HepG2 (cell line): ENCODE results near the gene SLC7A10. TPM values are rescaled to one million over a fixed set of nuclear protein-coding genes. Genes with fewer than 3 reads are reported as not detected.

ENCODE experiments used
- ATAC-seq: fragments of 200-7000 bp; cut with Tn5 transposase; 3 replicates; pipeline ENCODE4 v1.9.1; 2020; ENCODE audit warnings: mild to moderate bottlenecking, moderate library complexity
- BruUV-seq: library from RNA; stranded (reverse); fragments of 400-500 nt; replicated peaks from 2 replicates; lab custom pipeline; 2021; lab: Mats Ljungman, UMichigan
- CTCF ChIA-PET: fragments of 300-600 bp; formaldehyde crosslinking; extraction: SDS; loops from one replicate; lab custom pipeline; 2021; ENCODE audit warnings: low total read pairs, inconsistent platforms, low intra/inter-chr PET ratio; lab: Yijun Ruan, JAX
- POLR2A ChIA-PET: fragments of 350-600 bp; sonication (Branson Sonifier 250); formaldehyde crosslinking; loops from one replicate; lab custom pipeline; 2020; ENCODE audit warnings: antibody characterized with exemption, inconsistent platforms; lab: Yijun Ruan, JAX
- DNase-seq: peaks from one replicate; pipeline ENCODE4 v3.0.0-alpha.2; 2015; ENCODE audit warnings: low spot score
- FAIRE-seq: peaks from 3 replicates; lab custom pipeline; 2011; peaks lifted over from hg19 to GRCh38; lab: Jason Lieb, UNC
- H2AFZ ChIP-seq: one replicate; pipeline ENCODE4 v1.6.1; 2011; ENCODE audit warnings: low read length, inconsistent platforms
- H3K27ac ChIP-seq: fragments of 300-600 bp; 3 replicates; pipeline ENCODE4 v1.8.0; 2011; ENCODE audit warnings: mixed run types, mild to moderate bottlenecking, mixed read lengths, low read length, inconsistent platforms; ENCODE audit not compliant: insufficient read depth; ENCODE audit errors: extremely low read length
- H3K27me3 ChIP-seq, 2 experiments: fragments of 200-600 bp in 1 of 2; 2 replicates in 1 of 2; 3 replicates in 1 of 2; pipeline versions ENCODE4 v1.6.0 to v1.8.0; 2011; ENCODE audit warnings: low read length in 2 of 2, mild to moderate bottlenecking in 2 of 2, moderate library complexity in 2 of 2, inconsistent platforms in 1 of 2; ENCODE audit not compliant: insufficient read depth in 2 of 2, control insufficient read depth in 1 of 2
- H3K36me3 ChIP-seq, 2 experiments: fragments of 200-600 bp in 1 of 2; replicated peaks in 1 of 2; 2 replicates in 1 of 2; 3 replicates in 1 of 2; pipeline versions ENCODE4 v1.5.1 to v1.8.0; 2011; ENCODE audit warnings: low read length in 2 of 2, inconsistent platforms in 1 of 2; ENCODE audit not compliant: insufficient read depth in 2 of 2, control insufficient read depth in 1 of 2
- H3K4me1 ChIP-seq: 2 replicates; pipeline ENCODE4 v1.5.1; 2012; ENCODE audit warnings: low read length, inconsistent platforms; ENCODE audit not compliant: insufficient read depth
- H3K4me2 ChIP-seq: 2 replicates; pipeline ENCODE4 v1.6.0; 2011; ENCODE audit warnings: low read depth, low read length, inconsistent platforms
- H3K4me3 ChIP-seq, 3 experiments: fragments of 200-600 bp in 1 of 3; sonication (generic), shearing (Covaris generic) in 1 of 3; replicated peaks in 1 of 3; 2 replicates each; pipeline ENCODE4 v1.5.1; 2011 to 2016; ENCODE audit warnings: low read length in 3 of 3, inconsistent platforms in 2 of 3, low read depth in 2 of 3, mild to moderate bottlenecking in 2 of 3, control low read depth in 1 of 3, mixed read lengths in 1 of 3; ENCODE audit not compliant: insufficient read depth in 1 of 3
- H3K79me2 ChIP-seq: one replicate; pipeline ENCODE4 v1.6.1; 2011; ENCODE audit warnings: low read length, inconsistent platforms; ENCODE audit not compliant: insufficient read depth
- H3K9ac ChIP-seq: 2 replicates; pipeline ENCODE4 v1.6.0; 2011; ENCODE audit warnings: mild to moderate bottlenecking, low read depth, low read length, inconsistent platforms; ENCODE audit not compliant: insufficient read depth
- H3K9me3 ChIP-seq: 2 replicates; pipeline ENCODE4 v1.5.1; 2012; ENCODE audit warnings: mild to moderate bottlenecking, low read length
- H4K20me1 ChIP-seq: 2 replicates; pipeline ENCODE4 v1.6.0; 2011; ENCODE audit warnings: inconsistent platforms, mild to moderate bottlenecking, low read length, moderate library complexity; ENCODE audit not compliant: insufficient read depth
- BRCA1 ChIP-seq: sonication (generic); formaldehyde crosslinking; IDR thresholded peaks from 2 replicates; pipeline ENCODE4 v1.4.0; 2020; ENCODE audit warnings: missing genetic modification reagents
- CHD2 ChIP-seq: IDR thresholded peaks from 2 replicates; pipeline ENCODE4 v1.6.1; 2011; ENCODE audit warnings: low read depth, low read length, improper control_type of control experiment
- MEIS1 ChIP-seq: sonication (generic); formaldehyde crosslinking; IDR thresholded peaks from 2 replicates; pipeline ENCODE4 v1.9.0; 2021; ENCODE audit warnings: mild to moderate bottlenecking, missing genetic modification reagents, moderate library complexity, borderline replicate concordance
- MTA1 ChIP-seq: sonication (generic); formaldehyde crosslinking; IDR thresholded peaks from 2 replicates; pipeline ENCODE4 v1.4.0; 2020; ENCODE audit warnings: missing genetic modification reagents, mild to moderate bottlenecking, borderline replicate concordance
- MYC ChIP-seq: sonication (generic); formaldehyde crosslinking; IDR thresholded peaks from 2 replicates; pipeline ENCODE4 v1.9.0; 2021; ENCODE audit warnings: missing genetic modification reagents, borderline replicate concordance
- SMC3 ChIP-seq: IDR thresholded peaks from 2 replicates; pipeline ENCODE4 v1.6.1; 2011; ENCODE audit warnings: low read length, improper control_type of control experiment
- SUZ12 ChIP-seq: fragments of 150-350 bp; IDR thresholded peaks from 2 replicates; pipeline ENCODE4 v1.6.1; 2014; ENCODE audit warnings: low read depth, low read length
- TARDBP ChIP-seq: sonication (generic); formaldehyde crosslinking; IDR thresholded peaks from 2 replicates; pipeline ENCODE4 v1.8.0; 2022; ENCODE audit warnings: mild to moderate bottlenecking, missing genetic modification reagents
- ZNF460 ChIP-seq: sonication (generic); formaldehyde crosslinking; IDR thresholded peaks from 2 replicates; pipeline ENCODE4 v1.5.1; 2020; ENCODE audit warnings: missing genetic modification reagents, mild to moderate bottlenecking, borderline replicate concordance
- ZNF543 ChIP-seq: sonication (generic); formaldehyde crosslinking; IDR thresholded peaks from 2 replicates; pipeline ENCODE4 v1.4.0; 2020; ENCODE audit warnings: mild to moderate bottlenecking, missing genetic modification reagents
- ZNF75D ChIP-seq: sonication (generic); formaldehyde crosslinking; IDR thresholded peaks from 2 replicates; pipeline ENCODE4 v1.8.1; 2023; ENCODE audit warnings: missing genetic modification reagents, mild to moderate bottlenecking, borderline replicate concordance
- ZNF788 ChIP-seq: sonication (generic); formaldehyde crosslinking; IDR thresholded peaks from 2 replicates; pipeline ENCODE4 v1.5.0; 2020; ENCODE audit warnings: mild to moderate bottlenecking, missing genetic modification reagents, borderline replicate concordance
- WGBS: methylation state at CpG from one replicate; pipeline ENCODE4 v1.1.6; 2017; ENCODE audit warnings: low lambda C conversion rate; 5-methylcytosine and 5-hydroxymethylcytosine counted together
- in situ Hi-C: cut with HindIII; loops from 2 replicates; pipeline ENCODE4 v1.10.0; 2017; ENCODE audit warnings: low pct_unique_long_range_greater_than_20kb; ENCODE audit not compliant: extremely low pct_ligation_motif_present
- intact Hi-C: fragments of 100-400 bp; cut with micrococcal nuclease; formaldehyde crosslinking; loops from one replicate; pipeline ENCODE4 v1.10.0; 2022; ENCODE audit not compliant: unreplicated experiment
- polyA plus RNA-seq, 8 experiments: library from polyadenylated mRNA; depleted of rRNA in 3 of 8; stranded (reverse) in 7 of 8; unstranded in 1 of 8; fragments of >200 nt; fragmentation: Illumina TruSeq in 4 of 8; extraction: Trizol in 4 of 8; gene quantifications; 2 replicates each; pipeline versions ENCODE4 v1.2.1 to v1.2.3, GENCODE V29; 2011 to 2016; ENCODE audit warnings: low read depth in 4 of 8, missing spikeins in 1 of 8, mixed read lengths in 1 of 8; ENCODE audit not compliant: insufficient read depth in 1 of 8
- total RNA-seq, 5 experiments: library from RNA; depleted of rRNA; stranded (reverse); fragments of >200 nt; fragmentation: Illumina TruSeq; extraction: Trizol; gene quantifications; 2 replicates each; pipeline ENCODE4 v1.2.3, GENCODE V29; 2016; ENCODE audit warnings: low read depth in 1 of 5
- TF ChIP-seq, protein P1 (sequence below): sonication (generic); formaldehyde crosslinking; conservative IDR thresholded peaks from 2 replicates; pipeline ENCODE4 v1.4.0; 2020; ENCODE audit warnings: mild to moderate bottlenecking, missing genetic modification reagents, moderate library complexity

SLC7A10 gene
- total and polyA plus RNA-seq, 2 of the 13 experiments (the other 11 are each of a cell fraction or from before 2014, with no cell fraction given) = 1.1 to 2.2 TPM

DNA sequence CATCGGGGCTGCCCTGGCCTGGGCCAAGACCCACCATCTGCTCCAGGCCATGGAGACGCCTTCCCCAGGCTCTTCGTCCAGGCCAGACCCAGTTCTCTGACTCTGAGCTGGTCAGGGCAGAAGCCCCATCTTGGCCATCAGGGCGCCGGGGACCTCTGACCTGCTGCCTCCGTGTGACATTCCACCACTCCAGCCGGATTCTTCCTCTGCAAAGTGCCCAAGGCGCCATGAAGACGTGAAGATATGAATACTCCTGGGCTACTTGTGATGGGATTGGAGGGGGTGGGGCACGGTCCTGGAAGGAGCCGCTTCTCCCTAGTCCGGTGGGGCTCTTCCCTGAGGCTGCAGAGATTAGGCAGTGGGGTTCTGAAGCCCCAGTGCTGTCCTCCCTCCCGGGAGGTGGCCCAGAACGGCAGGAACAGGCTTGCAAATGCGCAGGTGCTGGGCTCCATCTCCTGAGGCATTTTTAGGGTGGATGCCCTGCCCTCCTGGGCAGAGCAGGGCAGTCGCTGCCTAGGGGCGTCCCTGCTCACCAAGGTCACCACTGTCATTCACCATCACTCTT, 26.0 kb upstream of the SLC7A10 start (continued):
- TF ChIP-seq CHD2 (no peak), MYC (CRISPR knock-in tag) (no peak), ZNF543 (CRISPR knock-in tag) (no peak), TARDBP (CRISPR knock-in tag) (no peak), ZNF788 (no peak)

DNA sequence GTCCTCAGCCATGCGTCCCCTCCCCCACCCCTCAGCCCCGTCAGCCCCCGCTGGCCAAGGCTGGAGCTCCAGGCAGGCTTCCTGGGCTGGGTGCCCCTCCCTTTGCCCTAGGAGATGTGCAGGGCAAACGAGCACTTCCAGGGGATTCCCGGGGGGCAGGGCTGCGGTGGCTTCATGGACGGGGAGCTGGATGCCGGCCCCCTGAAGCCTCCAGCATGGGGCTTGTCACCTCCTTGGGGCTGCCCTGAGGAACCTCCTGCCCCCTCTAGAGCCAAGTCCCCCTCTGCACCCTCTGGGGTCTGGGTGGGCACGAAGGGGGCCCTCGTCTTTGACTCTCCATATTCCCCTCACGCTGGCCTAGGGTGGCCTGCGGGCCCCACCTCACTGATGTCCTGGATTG, 25.4 kb upstream of the SLC7A10 start:
- POLR2A ChIA-PET = interaction anchor here (0.6 to 1.5 kb wide), 3 partner anchors 28 to 186 kb away, joined by 3 to 7 read pairs (median 3); no protein-coding TSS in a partner anchor
- FAIRE-seq = no peak
- CTCF ChIA-PET = no interaction called here

DNA sequence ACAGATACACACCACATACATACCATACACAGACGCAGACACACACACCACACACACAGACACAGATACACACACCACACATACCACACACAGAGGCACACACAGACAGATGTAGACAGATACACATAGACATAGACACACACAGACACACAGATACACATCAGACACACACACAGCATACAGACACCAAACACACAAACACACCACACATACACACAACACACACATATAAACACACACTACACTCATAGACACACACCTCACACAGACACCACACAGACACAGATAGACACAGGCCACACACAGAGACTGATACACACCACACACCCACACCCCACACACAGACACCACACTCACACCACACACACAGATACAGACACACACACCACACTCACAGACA, 24.9 kb upstream of the SLC7A10 start:
- FAIRE-seq = no peak
- intact Hi-C loops = no loop called here
- POLR2A ChIA-PET = interaction anchor here (1.5 kb wide), 1 partner anchor 28 kb away, joined by 7 read pairs; no protein-coding TSS in a partner anchor
- TF ChIP-seq SMC3 = no peak
- no peak for TF ChIP-seq SUZ12
- TF ChIP-seq ZNF75D = no peak
- TF ChIP-seq MEIS1 (CRISPR knock-in tag) = no peak
- no peak for TF ChIP-seq BRCA1 (CRISPR knock-in tag)
- TF ChIP-seq, protein P1, sequence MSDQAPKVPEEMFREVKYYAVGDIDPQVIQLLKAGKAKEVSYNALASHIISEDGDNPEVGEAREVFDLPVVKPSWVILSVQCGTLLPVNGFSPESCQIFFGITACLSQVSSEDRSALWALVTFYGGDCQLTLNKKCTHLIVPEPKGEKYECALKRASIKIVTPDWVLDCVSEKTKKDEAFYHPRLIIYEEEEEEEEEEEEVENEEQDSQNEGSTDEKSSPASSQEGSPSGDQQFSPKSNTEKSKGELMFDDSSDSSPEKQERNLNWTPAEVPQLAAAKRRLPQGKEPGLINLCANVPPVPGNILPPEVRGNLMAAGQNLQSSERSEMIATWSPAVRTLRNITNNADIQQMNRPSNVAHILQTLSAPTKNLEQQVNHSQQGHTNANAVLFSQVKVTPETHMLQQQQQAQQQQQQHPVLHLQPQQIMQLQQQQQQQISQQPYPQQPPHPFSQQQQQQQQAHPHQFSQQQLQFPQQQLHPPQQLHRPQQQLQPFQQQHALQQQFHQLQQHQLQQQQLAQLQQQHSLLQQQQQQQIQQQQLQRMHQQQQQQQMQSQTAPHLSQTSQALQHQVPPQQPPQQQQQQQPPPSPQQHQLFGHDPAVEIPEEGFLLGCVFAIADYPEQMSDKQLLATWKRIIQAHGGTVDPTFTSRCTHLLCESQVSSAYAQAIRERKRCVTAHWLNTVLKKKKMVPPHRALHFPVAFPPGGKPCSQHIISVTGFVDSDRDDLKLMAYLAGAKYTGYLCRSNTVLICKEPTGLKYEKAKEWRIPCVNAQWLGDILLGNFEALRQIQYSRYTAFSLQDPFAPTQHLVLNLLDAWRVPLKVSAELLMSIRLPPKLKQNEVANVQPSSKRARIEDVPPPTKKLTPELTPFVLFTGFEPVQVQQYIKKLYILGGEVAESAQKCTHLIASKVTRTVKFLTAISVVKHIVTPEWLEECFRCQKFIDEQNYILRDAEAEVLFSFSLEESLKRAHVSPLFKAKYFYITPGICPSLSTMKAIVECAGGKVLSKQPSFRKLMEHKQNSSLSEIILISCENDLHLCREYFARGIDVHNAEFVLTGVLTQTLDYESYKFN = no peak

More for the DNA sequence above, 25.4 kb upstream of the SLC7A10 start:
- DNase-seq (no peak), ATAC-seq (no peak)
- in situ Hi-C loops = no loop called here
- TF ChIP-seq ZNF460 (CRISPR knock-in tag) = no peak
- TF ChIP-seq MTA1 (CRISPR knock-in tag) = 0 out of 2 replicates have a peak, but pooled peaks have one; percentile 22
- no TSS peak for BruUV-seq
- no peaks in the 10 kb centered on the region for H3K79me2 ChIP-seq
- H4K20me1 ChIP-seq = no peaks in the 10 kb centered on the region
- H2AFZ ChIP-seq = no peak overlapping the region
- 67% methylated on average over 3 of the region's 12 CpGs for WGBS
- peaks cover 9 to 21% of the 10 kb centered on the region in 2 experiments; a peak in 4 of 5 replicates for H3K27me3 ChIP-seq
- H3K27ac ChIP-seq = no peak overlapping the region
- H3K4me1 ChIP-seq = peaks cover 74% of the 10 kb centered on the region
- intact Hi-C loops = no loop called here
- no peak overlapping the region for H3K4me3 ChIP-seq
- no peak overlapping the region for H3K9ac ChIP-seq
- H3K36me3 ChIP-seq = no peaks in the 10 kb centered on the region
- H3K4me2 ChIP-seq = no peak overlapping the region
- peaks cover 1% of the 10 kb centered on the region; the same call in 1 of the 2 replicates for H3K9me3 ChIP-seq

More for the DNA sequence above, 24.9 kb upstream of the SLC7A10 start:
- Histone ChIP-seq H2AFZ (no peak overlapping the region), H3K9me3 (peaks cover 7% of the 10 kb centered on the region; the same call in 1 of the 2 replicates), H3K9ac (no peak overlapping the region), H3K4me3 (no peak overlapping the region), H4K20me1 (no peaks in the 10 kb centered on the region), H3K4me1 (peaks cover 74% of the 10 kb centered on the region), H3K36me3 (no peaks in the 10 kb centered on the region), H3K4me2 (no peak overlapping the region), H3K27ac (no peak overlapping the region), H3K79me2 (no peaks in the 10 kb centered on the region), H3K27me3 (peaks cover 9 to 18% of the 10 kb centered on the region in 2 experiments; a peak in 4 of 5 replicates)
- no CpG with 5 or more reads among the region's 1 CpG for WGBS
- ATAC-seq = no peak
- no peak for DNase-seq
- CTCF ChIA-PET = no interaction called here
- in situ Hi-C loops = no loop called here
- no TSS peak for BruUV-seq
